ENCODE data around the gene FAM131A. TPM values are rescaled to one million over a fixed set of nuclear protein-coding genes. Genes with fewer than 3 reads are reported as not detected.

Gene FAM131A
- total RNA-seq, 1 experiment from 2014 or later = 14.4 TPM

GRCh38 chr3:184296616-184297015 lies 40.8 kb upstream of the FAM131A start:
- no peak for DNase-seq
- no peak for TF ChIP-seq CTCF (conservative IDR thresholded peaks at IDR 0.05)
- H3K27me3 ChIP-seq (ENCODE audit: insufficient read depth, low read length) = no peaks in the 10 kb centered on the region
- H3K4me2 ChIP-seq (ENCODE audit: insufficient read depth, insufficient read length, low read length) = no peak overlapping the region
- no peak overlapping the region; a peak in 1 of 5 replicates for H3K4me3 Mint-ChIP-seq
- no peaks in the 10 kb centered on the region; a peak in 1 of 5 replicates for H3K9me3 Mint-ChIP-seq
- H3K79me1 ChIP-seq (ENCODE audit: insufficient read depth, low read depth, low read length, poor library complexity, severe bottlenecking) = no peaks in the 10 kb centered on the region
- peaks cover 6% of the 10 kb centered on the region for H3K23me2 ChIP-seq (ENCODE audit: insufficient read length, low read depth, low read length, poor library complexity, severe bottlenecking)
- H4K91ac ChIP-seq (ENCODE audit: insufficient read length, low read depth, low read length) = no peak overlapping the region
- H2BK15ac ChIP-seq (ENCODE audit: low read depth, low read length) = no peak overlapping the region
- no peak overlapping the region for H3K56ac ChIP-seq (ENCODE audit: insufficient read length, low read depth, low read length)
- H4K5ac ChIP-seq (ENCODE audit: insufficient read length, low read depth, low read length) = no peak overlapping the region
- no peak overlapping the region for H3T11ph ChIP-seq (ENCODE audit: low read length)
- H3K79me2 ChIP-seq (ENCODE audit: insufficient read depth, low read length) = peaks cover 11% of the 10 kb centered on the region; the same call in 1 of the 2 replicates
- no peak overlapping the region for H3K23ac ChIP-seq (ENCODE audit: insufficient read length, low read depth, low read length)
- no peak overlapping the region for H3K14ac ChIP-seq (ENCODE audit: insufficient read depth, low read length)
- no peak overlapping the region for H2AFZ ChIP-seq (ENCODE audit: low read length)
- H3K27ac ChIP-seq (ENCODE audit: insufficient read length, low read depth, low read length) = no peak overlapping the region
- no peaks in the 10 kb centered on the region for H4K20me1 ChIP-seq (ENCODE audit: control insufficient read depth, insufficient read depth, insufficient read length)
- H3K4ac ChIP-seq (ENCODE audit: low read depth, low read length) = no peak overlapping the region
- no CpG with 5 or more reads among the region's 7 CpGs for WGBS (ENCODE audit: extremely low coverage, insufficient read length, low lambda C conversion rate)
- no peak overlapping the region for H3K18ac ChIP-seq (ENCODE audit: insufficient read length, low read depth, low read length)
- H3K4me1 Mint-ChIP-seq = peaks cover 9 to 11% of the 10 kb centered on the region in 2 experiments
- H3K27ac Mint-ChIP-seq = no peak overlapping the region
- peaks cover 8% of the 10 kb centered on the region for H3K27me3 Mint-ChIP-seq (ENCODE audit: low read depth)
- no peak overlapping the region for H2BK120ac ChIP-seq (ENCODE audit: low read depth, low read length, poor library complexity, severe bottlenecking)
- no peak overlapping the region for H2BK5ac ChIP-seq (ENCODE audit: insufficient read length, low read length)
- H3K4me1 ChIP-seq (ENCODE audit: insufficient read depth, low read length) = no peaks in the 10 kb centered on the region
- no peak overlapping the region for H3K9ac ChIP-seq (ENCODE audit: extremely low read depth, insufficient read length, low read length)
- H3K9me3 ChIP-seq (ENCODE audit: control insufficient read depth, low read depth, low read length) = no peaks in the 10 kb centered on the region
- no peak overlapping the region for H4K8ac ChIP-seq (replicated peaks; ENCODE audit: insufficient read length, low read depth, low read length)
- no peak overlapping the region for H2AK5ac ChIP-seq (ENCODE audit: insufficient read length, low read length)
- no peak overlapping the region for H2BK12ac ChIP-seq (ENCODE audit: insufficient read length, low read depth, low read length)
- H2BK20ac ChIP-seq (ENCODE audit: low read depth, low read length, poor library complexity, severe bottlenecking) = no peak overlapping the region
- peaks cover 16 to 22% (median 21%) of the 10 kb centered on the region in 3 experiments; a peak in 6 of 7 replicates for H3K36me3 Mint-ChIP-seq (ENCODE audit: insufficient read depth in 1 of 3, low read depth in 3 of 3)

All from H9 (cell line).